GM12875 (cell line): ENCODE results near the gene SRGAP1.
"Not testable (repeated sequence)": the region's sequence is repeated elsewhere in the genome, so short reads cannot be mapped to it uniquely, and the experiment has no call there.

Experiments
- H3K4me3 ChIP-seq: one replicate; pipeline ENCODE4 v1.5.1; 2011; ENCODE audit warnings: low read depth, low read length, control low read depth
- TF ChIP-seq, protein P1 (sequence below): IDR thresholded peaks from 2 replicates; pipeline ENCODE4 v1.5.1; 2011; ENCODE audit warnings: low read depth, mild to moderate bottlenecking, control low read depth, inconsistent platforms, low read length, moderate library complexity, borderline replicate concordance; ENCODE audit not compliant: insufficient read depth

The SRGAP1 gene

DNA sequence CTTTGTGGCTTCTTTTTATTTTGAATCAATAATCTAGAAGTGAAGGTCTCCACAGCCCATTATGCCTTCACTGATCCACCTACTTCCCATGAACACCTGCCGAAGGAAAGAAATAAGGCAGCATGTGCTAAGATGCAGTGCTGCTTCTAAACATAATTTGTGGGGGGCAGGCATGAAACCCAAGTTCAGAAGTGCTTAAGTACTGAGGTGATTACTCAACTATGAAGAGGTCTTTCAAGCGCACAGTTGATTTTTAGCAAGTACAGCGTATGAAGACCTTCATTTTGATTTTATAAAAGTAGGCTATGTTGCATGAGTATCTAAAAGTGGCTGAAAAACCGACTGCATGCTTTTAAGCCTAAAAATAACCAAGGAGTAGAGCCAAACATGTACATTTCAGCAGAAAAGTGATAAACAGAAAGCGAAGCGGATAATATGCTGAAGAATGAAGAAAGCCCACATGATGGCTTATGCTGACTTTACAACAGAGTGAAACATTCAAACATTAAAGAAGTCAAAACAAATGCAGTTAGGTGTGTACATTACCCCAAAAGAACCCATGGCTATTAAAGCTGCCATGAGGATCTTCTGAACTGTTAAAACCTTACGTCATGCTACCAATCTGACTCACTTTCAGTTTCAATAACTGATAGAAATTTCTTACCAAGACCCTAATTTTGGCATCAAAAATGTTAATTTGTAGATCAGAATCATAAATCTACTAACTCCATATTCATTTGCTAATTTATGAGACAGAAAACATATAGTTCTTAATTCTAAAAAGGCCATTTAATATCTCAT lies 348.3 kb downstream of the SRGAP1 start:
- TF ChIP-seq, protein P1, sequence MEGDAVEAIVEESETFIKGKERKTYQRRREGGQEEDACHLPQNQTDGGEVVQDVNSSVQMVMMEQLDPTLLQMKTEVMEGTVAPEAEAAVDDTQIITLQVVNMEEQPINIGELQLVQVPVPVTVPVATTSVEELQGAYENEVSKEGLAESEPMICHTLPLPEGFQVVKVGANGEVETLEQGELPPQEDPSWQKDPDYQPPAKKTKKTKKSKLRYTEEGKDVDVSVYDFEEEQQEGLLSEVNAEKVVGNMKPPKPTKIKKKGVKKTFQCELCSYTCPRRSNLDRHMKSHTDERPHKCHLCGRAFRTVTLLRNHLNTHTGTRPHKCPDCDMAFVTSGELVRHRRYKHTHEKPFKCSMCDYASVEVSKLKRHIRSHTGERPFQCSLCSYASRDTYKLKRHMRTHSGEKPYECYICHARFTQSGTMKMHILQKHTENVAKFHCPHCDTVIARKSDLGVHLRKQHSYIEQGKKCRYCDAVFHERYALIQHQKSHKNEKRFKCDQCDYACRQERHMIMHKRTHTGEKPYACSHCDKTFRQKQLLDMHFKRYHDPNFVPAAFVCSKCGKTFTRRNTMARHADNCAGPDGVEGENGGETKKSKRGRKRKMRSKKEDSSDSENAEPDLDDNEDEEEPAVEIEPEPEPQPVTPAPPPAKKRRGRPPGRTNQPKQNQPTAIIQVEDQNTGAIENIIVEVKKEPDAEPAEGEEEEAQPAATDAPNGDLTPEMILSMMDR = no peak

DNA sequence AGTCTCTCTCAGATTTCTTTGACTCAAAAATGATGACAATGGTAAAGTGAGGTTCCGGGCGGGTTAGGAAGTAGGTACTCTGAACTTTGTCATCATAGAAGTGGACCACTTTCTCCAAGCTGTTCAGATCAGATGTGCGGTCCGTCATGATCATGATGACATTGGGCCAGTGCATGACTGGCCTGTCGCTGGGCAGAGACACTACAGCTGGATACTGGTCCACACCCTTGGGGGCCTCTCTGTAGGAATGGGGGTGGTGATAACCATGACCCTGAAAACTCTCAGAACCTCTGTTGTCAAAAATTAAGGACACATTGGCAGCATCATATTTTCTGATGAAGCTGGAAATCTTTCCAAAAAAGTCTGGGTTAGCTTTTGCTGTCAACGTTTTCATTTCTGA lies 349.4 kb downstream of the SRGAP1 start:
- H3K4me3 ChIP-seq = no peak overlapping the region
- TF ChIP-seq, protein P1 = no peak

More for the DNA sequence above, 348.3 kb downstream of the SRGAP1 start:
- H3K4me3 ChIP-seq = no peak overlapping the region

DNA sequence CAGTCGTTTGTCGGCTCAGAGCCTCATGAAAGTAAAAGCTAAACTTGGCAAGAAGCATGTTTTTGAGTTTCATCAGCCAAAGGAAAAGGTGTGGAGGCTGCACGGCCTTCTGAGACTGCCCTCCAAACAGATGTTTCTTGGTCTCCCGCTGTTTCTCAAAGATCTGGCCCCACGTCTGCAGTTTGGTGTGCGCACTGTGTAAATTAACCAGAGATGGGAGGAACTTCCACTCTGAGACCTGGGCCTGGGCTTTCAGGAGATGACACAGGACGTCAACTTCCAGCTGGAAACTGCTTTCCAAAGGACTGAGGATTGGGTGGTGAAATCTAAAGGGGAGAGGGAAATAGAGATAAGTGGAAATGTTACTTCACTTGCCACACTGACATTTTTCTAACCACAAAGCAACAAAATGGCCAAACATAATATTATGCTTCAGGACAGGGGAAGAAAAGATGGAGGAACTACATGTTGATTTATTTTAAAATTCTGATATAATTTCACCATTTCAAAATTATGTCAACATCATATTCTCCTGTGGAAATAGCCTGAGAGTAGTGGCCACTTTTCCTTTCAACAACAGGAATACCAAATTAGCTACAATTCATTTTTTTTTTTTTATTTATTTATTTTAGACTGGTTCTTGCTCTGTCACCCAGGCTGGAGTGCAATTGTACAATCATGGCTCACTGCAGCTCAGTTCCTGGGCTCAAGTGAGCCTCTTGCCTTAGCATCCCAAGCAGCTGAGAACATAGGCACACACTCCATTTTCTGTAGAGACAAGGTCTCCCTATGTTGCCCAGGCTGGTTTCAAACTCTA lies 350.0 kb downstream of the SRGAP1 start:
- TF ChIP-seq, protein P1 = no peak
- no peak overlapping the region for H3K4me3 ChIP-seq

DNA sequence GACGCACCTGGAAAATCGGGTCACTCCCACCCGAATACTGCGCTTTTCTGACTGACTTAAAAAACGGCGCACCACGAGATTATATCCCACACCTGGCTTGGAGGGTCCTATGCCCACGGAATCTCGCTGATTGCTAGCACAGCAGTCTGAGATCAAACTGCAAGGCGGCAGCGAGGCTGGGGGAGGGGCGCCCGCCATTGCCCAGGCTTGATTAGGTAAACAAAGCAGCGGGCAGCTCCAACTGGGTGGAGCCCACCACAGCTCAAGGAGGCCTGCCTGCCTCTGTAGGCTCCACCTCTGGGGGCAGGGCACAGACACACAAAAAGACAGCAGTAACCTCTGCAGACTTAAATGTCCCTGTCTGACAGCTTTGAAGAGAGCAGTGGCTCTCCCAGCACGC lies 351.3 kb downstream of the SRGAP1 start:
- not testable (repeated sequence) for H3K4me3 ChIP-seq

DNA sequence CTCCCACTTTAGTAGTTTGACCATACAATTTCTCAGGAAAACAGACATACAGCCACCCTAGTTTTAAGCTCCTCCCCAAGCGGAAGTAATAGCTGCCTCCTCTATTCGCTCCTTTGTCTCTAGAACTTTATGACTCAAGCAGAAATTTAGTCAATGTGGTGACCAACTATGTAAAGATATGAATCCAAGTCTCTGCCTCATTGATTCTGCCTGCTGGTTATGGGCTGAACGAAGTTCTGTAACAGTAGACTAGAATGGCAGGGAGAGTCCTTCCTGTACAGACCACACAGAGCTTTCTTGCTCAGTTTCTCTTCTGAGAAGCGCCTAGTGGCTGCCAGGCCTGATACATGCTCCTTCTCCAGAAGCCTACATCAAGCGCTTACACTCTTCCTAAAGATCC lies 358.5 kb downstream of the SRGAP1 start:
- TF ChIP-seq, protein P1 = no peak
- H3K4me3 ChIP-seq = no peak overlapping the region

DNA sequence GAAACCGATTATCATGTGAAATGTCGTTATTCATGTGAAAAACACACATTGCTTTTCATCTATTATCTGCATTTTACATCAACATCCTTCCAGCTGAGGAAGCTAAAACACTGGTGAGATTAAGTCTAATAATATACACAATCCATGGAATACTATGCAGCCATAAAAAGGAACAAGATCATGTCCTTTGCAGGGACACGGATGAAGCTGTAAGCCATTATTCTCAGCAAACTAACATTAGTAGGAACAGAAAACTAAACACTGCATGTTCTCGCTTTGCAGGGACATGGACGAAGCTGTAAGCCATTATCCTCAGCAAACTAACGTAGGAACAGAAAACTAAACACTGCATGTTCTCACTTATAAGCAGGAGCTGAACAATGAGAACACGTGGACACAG lies 359.3 kb downstream of the SRGAP1 start:
- no peak overlapping the region for H3K4me3 ChIP-seq
- TF ChIP-seq, protein P1 = no peak

DNA sequence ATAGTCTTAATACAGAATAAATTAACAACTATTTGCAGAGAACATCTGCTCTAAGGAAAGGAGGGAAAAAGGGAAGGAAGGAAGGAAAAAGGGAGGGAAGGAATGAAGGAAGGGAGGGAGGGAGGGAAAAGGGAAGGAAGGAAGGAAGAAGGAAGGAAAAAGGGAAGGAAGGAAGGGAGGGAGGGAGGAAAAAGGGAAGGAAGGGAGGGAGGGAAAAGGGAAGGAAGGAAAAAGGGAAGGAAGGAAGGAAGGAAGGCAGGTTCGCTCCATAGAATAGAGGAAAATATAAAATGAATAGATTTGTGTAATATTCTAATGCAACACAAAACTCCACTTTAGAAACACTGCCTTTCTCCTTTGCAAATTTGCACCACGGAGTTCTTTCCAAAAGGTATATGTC lies 361.0 kb downstream of the SRGAP1 start:
- H3K4me3 ChIP-seq = no peak overlapping the region
- TF ChIP-seq, protein P1 = no peak
